Transverse colon (tissue), 4 donors: ENCODE results near the gene LIX1L. TPM values are rescaled to one million over a fixed set of nuclear protein-coding genes. Genes with fewer than 3 reads are reported as not detected.

Source experiments
- DNase-seq: peaks from one replicate; pipeline ENCODE4 v3.0.0-alpha.2; 2019
- H3K27ac ChIP-seq, 4 donors: fragments of 200-600 bp; sonication (generic); 2 replicates each; pipeline ENCODE4 v1.5.1; 2016 to 2018; ENCODE audit warnings: inconsistent platforms in 4 of 4
- H3K27me3 ChIP-seq: fragments of 200-600 bp; sonication (generic); 2 replicates; pipeline ENCODE4 v1.5.1; 2017; ENCODE audit warnings: inconsistent platforms
- H3K36me3 ChIP-seq, 4 donors: fragments of 200-600 bp; sonication (generic); 2 replicates each; pipeline ENCODE4 v1.5.1; 2017 to 2019; ENCODE audit warnings: inconsistent platforms in 4 of 4
- H3K4me1 ChIP-seq, 4 donors: fragments of 200-600 bp; sonication (generic); 2 replicates each; pipeline ENCODE4 v1.5.1; 2017 to 2020; ENCODE audit warnings: inconsistent platforms in 4 of 4
- H3K4me3 ChIP-seq, 4 donors: fragments of 200-600 bp; sonication (generic); 1 replicate in 1 of 4; 2 replicates in 3 of 4; pipeline versions ENCODE4 v1.5.1 to v1.6.1; 2017 to 2019; ENCODE audit warnings: inconsistent platforms in 4 of 4
- H3K9me3 ChIP-seq, 2 donors: fragments of 200-600 bp; sonication (generic); 2 replicates each; pipeline ENCODE4 v1.5.1; 2017 to 2019; ENCODE audit warnings: inconsistent platforms in 2 of 2
- EP300 ChIP-seq: sonication (generic); formaldehyde crosslinking; IDR thresholded peaks from one replicate; pipeline ENCODE4 v1.6.1; 2017; ENCODE audit warnings: antibody characterized with exemption, low read depth
- POLR2A ChIP-seq: fragments of 450-650 bp; IDR thresholded peaks from one replicate; pipeline ENCODE4 v1.6.1; 2016; ENCODE audit warnings: antibody characterized with exemption, mild to moderate bottlenecking, moderate library complexity
- POLR2AphosphoS5 ChIP-seq, 3 donors: sonication (generic); formaldehyde crosslinking; IDR thresholded peaks; one replicate each; pipeline ENCODE4 v1.6.1; 2016; ENCODE audit warnings: antibody characterized with exemption in 3 of 3
- WGBS, 2 donors: methylation state at CpG; one replicate each; pipeline ENCODE4 v1.1.5; 2018; ENCODE audit warnings: low coverage in 1 of 2; 5-methylcytosine and 5-hydroxymethylcytosine counted together
- in situ Hi-C, 4 donors: fragments of 200-750 bp; cut with MboI; loops; one replicate each; pipeline versions ENCODE4 v1.15.0 to v1.15.1; 2017; ENCODE audit warnings: low sequenced_read_pairs in 3 of 4, low pct_ligation_motif_present in 1 of 4, low pct_unique_long_range_greater_than_20kb in 1 of 4
- intact Hi-C: fragments of 100-400 bp; cut with DNase I; formaldehyde crosslinking; loops from one replicate; pipeline ENCODE4 v1.15.1; 2023; ENCODE audit warnings: low total_unique reads
- total RNA-seq, 4 donors: library from RNA; depleted of rRNA; stranded (reverse); fragments of >200 nt; gene quantifications; one replicate each; pipeline ENCODE4 v1.1.0, GENCODE V29; 2016
- TF ChIP-seq, protein P1 (sequence below), 5 experiments: fragments of 200-600 bp in 3 of 5; fragments of 450-650 bp in 2 of 5; sonication (generic) in 3 of 5; IDR thresholded peaks; 1 replicate in 2 of 5; 2 replicates in 3 of 5; pipeline ENCODE4 v1.5.1; 2016 to 2017; ENCODE audit warnings: antibody characterized with exemption in 5 of 5, inconsistent platforms in 3 of 5, mild to moderate bottlenecking in 2 of 5, moderate library complexity in 1 of 5

Gene LIX1L
- total RNA-seq, 4 donors from 2014 or later, result 7.2 to 12.5 (median 9.8) TPM

DNA sequence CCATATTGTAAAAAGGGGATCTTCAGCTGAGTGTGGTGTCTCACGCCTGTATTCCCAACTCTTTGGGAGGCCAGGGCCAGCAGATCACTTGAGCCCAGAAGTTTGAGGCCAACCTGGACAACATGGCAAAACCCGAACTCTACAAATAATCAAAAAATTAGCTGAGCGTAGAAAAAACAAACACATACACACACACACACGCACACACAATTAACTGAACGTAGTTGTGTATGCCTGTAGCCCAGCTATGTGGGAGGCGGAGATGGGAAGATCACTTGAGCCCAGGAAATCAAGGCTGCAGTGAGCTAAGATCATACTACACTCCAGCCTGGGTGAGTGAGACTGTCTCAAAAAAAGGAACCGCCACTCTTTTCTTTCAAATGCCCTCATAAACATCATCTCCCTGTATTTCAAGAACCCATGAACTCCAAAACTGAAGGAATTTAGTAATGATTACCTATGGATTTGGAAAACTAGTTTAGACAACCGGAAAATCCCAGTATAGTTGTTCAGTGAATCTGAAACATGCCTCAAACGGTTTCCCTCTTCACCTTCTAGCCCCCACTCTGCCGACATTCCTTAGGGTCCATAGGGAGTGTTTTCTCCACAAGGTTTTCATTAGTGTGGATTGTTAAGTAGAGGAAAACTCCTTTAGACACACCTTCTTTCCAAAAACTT is 34.1 kb upstream of the LIX1L start:
- in situ Hi-C loops, result no loop called here
- Histone ChIP-seq H3K36me3 (peaks cover 7 to 40% (median 20%) of the 10 kb centered on the region in 4 donors), H3K27me3 (no peaks in the 10 kb centered on the region), H3K27ac (peak overlapping the region; percentile 96 to 99 (median 98)), H3K4me1 (peaks cover 4 to 30% (median 25%) of the 10 kb centered on the region in 4 donors), H3K4me3 (peak overlapping the region; percentile 34 to 92 (median 74)), H3K9me3 (no peaks in the 10 kb centered on the region)
- WGBS, 2 donors, result 39 to 54% methylated on average over 8 to 10 of the region's 10 CpGs
- TF ChIP-seq POLR2AphosphoS5 (IDR thresholded peaks at IDR 0.05) (peak in 2 of 3 donors; percentile 78 to 94), EP300 (no peak), POLR2A (peak; percentile 70)
- TF ChIP-seq, protein P1, sequence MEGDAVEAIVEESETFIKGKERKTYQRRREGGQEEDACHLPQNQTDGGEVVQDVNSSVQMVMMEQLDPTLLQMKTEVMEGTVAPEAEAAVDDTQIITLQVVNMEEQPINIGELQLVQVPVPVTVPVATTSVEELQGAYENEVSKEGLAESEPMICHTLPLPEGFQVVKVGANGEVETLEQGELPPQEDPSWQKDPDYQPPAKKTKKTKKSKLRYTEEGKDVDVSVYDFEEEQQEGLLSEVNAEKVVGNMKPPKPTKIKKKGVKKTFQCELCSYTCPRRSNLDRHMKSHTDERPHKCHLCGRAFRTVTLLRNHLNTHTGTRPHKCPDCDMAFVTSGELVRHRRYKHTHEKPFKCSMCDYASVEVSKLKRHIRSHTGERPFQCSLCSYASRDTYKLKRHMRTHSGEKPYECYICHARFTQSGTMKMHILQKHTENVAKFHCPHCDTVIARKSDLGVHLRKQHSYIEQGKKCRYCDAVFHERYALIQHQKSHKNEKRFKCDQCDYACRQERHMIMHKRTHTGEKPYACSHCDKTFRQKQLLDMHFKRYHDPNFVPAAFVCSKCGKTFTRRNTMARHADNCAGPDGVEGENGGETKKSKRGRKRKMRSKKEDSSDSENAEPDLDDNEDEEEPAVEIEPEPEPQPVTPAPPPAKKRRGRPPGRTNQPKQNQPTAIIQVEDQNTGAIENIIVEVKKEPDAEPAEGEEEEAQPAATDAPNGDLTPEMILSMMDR (IDR thresholded peaks at IDR 0.05), result no peak
- no peak for DNase-seq
- intact Hi-C loops, result no loop called here

DNA sequence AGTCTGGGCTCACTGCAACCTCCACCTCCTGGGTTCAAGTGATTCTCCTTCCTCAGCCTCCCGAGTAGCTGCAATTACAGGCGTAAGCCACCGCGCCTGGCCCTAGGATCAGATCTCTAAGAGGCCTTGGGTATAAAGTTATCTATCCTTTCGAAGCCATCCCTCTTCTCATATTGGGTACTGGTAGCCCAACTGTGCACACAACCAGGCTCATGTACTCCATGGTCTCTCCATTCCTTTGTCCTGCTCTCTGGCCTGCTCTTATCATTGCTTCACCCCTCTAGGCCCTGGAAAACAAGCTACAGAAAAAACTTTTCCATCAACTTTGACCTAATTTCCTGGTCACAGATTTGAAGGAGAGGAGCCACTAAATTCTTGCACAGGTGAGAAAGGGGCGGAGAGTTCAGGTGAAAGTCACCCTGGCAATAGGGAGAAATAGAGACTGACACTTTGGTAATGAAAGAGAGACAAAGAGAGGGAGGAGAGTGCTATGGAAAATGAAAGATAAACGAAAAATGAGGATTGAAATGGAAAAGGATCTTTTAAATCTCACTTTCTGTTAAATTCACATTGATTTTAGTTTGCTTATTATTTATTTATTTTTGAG is 32.5 kb upstream of the LIX1L start:
- no peaks in the 10 kb centered on the region for H3K27me3 ChIP-seq
- no peak for TF ChIP-seq EP300
- TF ChIP-seq POLR2AphosphoS5 (IDR thresholded peaks at IDR 0.05), result peak; percentile 6 to 90 (median 76)
- peak; percentile 31 for TF ChIP-seq POLR2A
- TF ChIP-seq, protein P1 (IDR thresholded peaks at IDR 0.05), result peak in 3 of 5 experiments; percentile 4 to 39 (median 14)
- intact Hi-C loops (no loop called here), in situ Hi-C loops (no loop called here)
- peak overlapping the region; percentile 96 to 99 (median 98) for H3K27ac ChIP-seq
- H3K4me3 ChIP-seq, result no peak overlapping the region
- H3K4me1 ChIP-seq, result peaks cover 17 to 42% (median 34%) of the 10 kb centered on the region in 4 donors
- peaks cover 7 to 31% (median 20%) of the 10 kb centered on the region in 4 donors for H3K36me3 ChIP-seq
- peak; percentile 61 for DNase-seq
- 35 to 63% methylated on average over 2 to 7 of the region's 7 CpGs for WGBS, 2 donors
- H3K9me3 ChIP-seq, result no peaks in the 10 kb centered on the region

DNA sequence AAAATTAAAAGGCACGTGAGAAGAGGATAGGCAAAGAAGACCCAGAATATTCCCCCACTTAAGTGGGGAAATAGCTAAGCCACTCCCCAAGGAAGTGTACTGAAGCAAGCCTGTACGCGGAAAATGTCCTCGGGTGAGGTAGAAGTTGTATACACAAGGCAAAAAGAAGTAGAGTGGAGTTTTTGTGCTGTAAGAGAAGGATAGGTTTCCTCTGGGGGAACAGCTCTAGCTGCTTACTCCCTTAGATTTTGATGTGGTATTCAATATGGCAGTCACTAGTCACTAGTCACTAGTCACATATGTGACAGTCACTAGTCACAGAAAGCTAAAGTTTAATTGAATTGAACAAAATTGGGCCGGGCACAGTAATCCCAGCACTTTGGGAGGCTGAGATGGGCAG is 31.0 kb upstream of the LIX1L start:
- peaks cover 32 to 57% (median 46%) of the 10 kb centered on the region in 4 donors for H3K4me1 ChIP-seq
- TF ChIP-seq POLR2AphosphoS5 (IDR thresholded peaks at IDR 0.05) (peak in 2 of 3 donors; percentile 34 to 81), EP300 (no peak), POLR2A (no peak)
- TF ChIP-seq, protein P1 (IDR thresholded peaks at IDR 0.05), result no peak
- H3K27ac ChIP-seq, result peak overlapping the region; percentile 96 to 99 (median 98)
- H3K9me3 ChIP-seq, result no peaks in the 10 kb centered on the region
- no peaks in the 10 kb centered on the region for H3K27me3 ChIP-seq
- in situ Hi-C loops, result no loop called here
- DNase-seq, result peak; percentile 29
- no peak overlapping the region for H3K4me3 ChIP-seq
- peaks cover 0 to 15% (median 12%) of the 10 kb centered on the region in 4 donors for H3K36me3 ChIP-seq
- 37 to 48% methylated on average over 2 to 5 of the region's 5 CpGs for WGBS, 2 donors
- intact Hi-C loops, result no loop called here

DNA sequence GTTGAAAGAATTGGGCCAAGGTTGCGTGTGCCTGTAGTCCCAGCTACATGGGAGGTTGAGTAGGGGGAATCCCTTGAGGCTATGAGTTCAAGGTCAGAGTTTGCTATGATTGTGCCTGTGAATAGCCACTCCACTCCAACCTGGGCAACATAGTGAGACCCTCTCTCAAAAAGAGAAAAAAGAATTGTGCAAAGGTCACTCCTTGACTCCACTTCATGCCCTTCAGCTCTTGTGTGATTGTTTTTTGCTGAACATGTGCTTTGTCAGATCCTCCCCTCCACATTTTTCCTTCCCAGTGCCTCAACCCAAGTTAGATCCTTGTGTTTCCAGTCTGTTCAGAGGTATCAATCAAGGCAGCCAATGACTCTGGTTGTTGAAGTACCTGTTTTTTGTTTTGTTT is 30.1 kb upstream of the LIX1L start:
- peaks cover 0 to 7% (median 4%) of the 10 kb centered on the region in 4 donors for H3K36me3 ChIP-seq
- in situ Hi-C loops, result no loop called here
- TF ChIP-seq EP300 (no peak), POLR2A (peak; percentile 32), POLR2AphosphoS5 (IDR thresholded peaks at IDR 0.05) (peak in 2 of 3 donors; percentile 51 to 80)
- TF ChIP-seq, protein P1 (IDR thresholded peaks at IDR 0.05), result no peak
- no peak for DNase-seq
- H3K27me3 ChIP-seq, result no peaks in the 10 kb centered on the region
- peaks cover 41 to 57% (median 47%) of the 10 kb centered on the region in 4 donors for H3K4me1 ChIP-seq
- H3K27ac ChIP-seq, result peak overlapping the region; percentile 96 to 99 (median 98)
- WGBS, 2 donors, result 100% methylated on average over 1 of the region's 1 CpG
- no peak overlapping the region for H3K4me3 ChIP-seq
- intact Hi-C loops, result no loop called here
- no peaks in the 10 kb centered on the region for H3K9me3 ChIP-seq
